ENCODE measurements around the gene SPATS1. TPM values are rescaled to one million over a fixed set of nuclear protein-coding genes. Genes with fewer than 3 reads are reported as not detected.
A peak's percentile ranks its signal among the peaks of the same experiment; 100 is the strongest.

Gene SPATS1
- total and polyA plus RNA-seq, 3 experiments from 2014 or later = not detected

GRCh38 chr6:44300292-44300823, 42.1 kb upstream of the SPATS1 start:
- CTCF ChIA-PET = interaction anchor here (1.2 to 1.8 kb wide), 2 partner anchors 13 kb away, joined by 4 to 12 read pairs; partner anchors contain the start of gene AARS2
- POLR2A ChIA-PET = no interaction called here
- Histone ChIP-seq H3K4me1 (ENCODE audit: insufficient read depth, low read length) (peaks cover 7% of the 10 kb centered on the region), H3K4me3 (ENCODE audit: low read length) (no peak overlapping the region), H3K27me3 (ENCODE audit: insufficient read depth, low read length, poor library complexity, severe bottlenecking) (peaks cover 18% of the 10 kb centered on the region), H3K36me3 (ENCODE audit: insufficient read depth, low read length) (peaks cover 44% of the 10 kb centered on the region), H3K9me3 (ENCODE audit: low read length) (no peaks in the 10 kb centered on the region), H3K27ac (ENCODE audit: low read depth, low read length) (no peak overlapping the region)
- DNase-seq = no peak
- Mint-ChIP-seq H3K4me3 (no peak overlapping the region), H3K27ac (peak overlapping the region in 1 of 8 donors; percentile 40), H3K36me3 (peaks cover 0 to 52% (median 5%) of the 10 kb centered on the region in 3 donors), H3K4me1 (peaks cover 0 to 19% (median 8%) of the 10 kb centered on the region in 3 donors), H3K27me3 (peaks cover 14 to 17% of the 10 kb centered on the region in 2 donors), H3K9me3 (no peaks in the 10 kb centered on the region)

GRCh38 chr6:44301106-44301505, 41.3 kb upstream of the SPATS1 start:
- Mint-ChIP-seq H3K4me1 (peaks cover 0 to 19% (median 8%) of the 10 kb centered on the region in 3 donors), H3K9me3 (no peaks in the 10 kb centered on the region), H3K4me3 (no peak overlapping the region), H3K27ac (peak overlapping the region in 1 of 8 donors; percentile 40), H3K36me3 (peaks cover 0 to 59% (median 8%) of the 10 kb centered on the region in 3 donors), H3K27me3 (peaks cover 10% of the 10 kb centered on the region in 2 donors)
- no peak for DNase-seq
- ChIA-PET CTCF (interaction anchor here (1.8 to 2.2 kb wide), 2 partner anchors 12 to 33 kb away, joined by 7 to 12 read pairs; partner anchors contain the start of gene AARS2), POLR2A (no interaction called here)
- peaks cover 12% of the 10 kb centered on the region for H3K27me3 ChIP-seq (ENCODE audit: insufficient read depth, low read length, poor library complexity, severe bottlenecking)
- no peak overlapping the region for H3K27ac ChIP-seq (ENCODE audit: low read depth, low read length)
- peaks cover 7% of the 10 kb centered on the region for H3K4me1 ChIP-seq (ENCODE audit: insufficient read depth, low read length)
- peaks cover 46% of the 10 kb centered on the region for H3K36me3 ChIP-seq (ENCODE audit: insufficient read depth, low read length)
- no peaks in the 10 kb centered on the region for H3K9me3 ChIP-seq (ENCODE audit: low read length)
- H3K4me3 ChIP-seq (ENCODE audit: low read length) = no peak overlapping the region

GRCh38 chr6:44301782-44302564, 40.5 kb upstream of the SPATS1 start:
- H3K27ac Mint-ChIP-seq = no peak overlapping the region
- no peak overlapping the region for H3K4me3 ChIP-seq (ENCODE audit: low read length)
- peaks cover 1 to 2% of the 10 kb centered on the region in 2 donors for H3K27me3 Mint-ChIP-seq
- H3K27me3 ChIP-seq (ENCODE audit: insufficient read depth, low read length, poor library complexity, severe bottlenecking) = peaks cover 4% of the 10 kb centered on the region
- H3K9me3 Mint-ChIP-seq = no peaks in the 10 kb centered on the region
- peaks cover 0 to 13% (median 8%) of the 10 kb centered on the region in 3 donors for H3K4me1 Mint-ChIP-seq
- CTCF ChIA-PET = interaction anchor here (0.6 to 2.2 kb wide), 3 partner anchors 11 to 57 kb away, joined by 3 to 12 read pairs (median 7); partner anchors contain the start of gene AARS2
- POLR2A ChIA-PET = no interaction called here
- H3K9me3 ChIP-seq (ENCODE audit: low read length) = no peaks in the 10 kb centered on the region
- H3K4me1 ChIP-seq (ENCODE audit: insufficient read depth, low read length) = peaks cover 3% of the 10 kb centered on the region
- DNase-seq = no peak
- peaks cover 46% of the 10 kb centered on the region for H3K36me3 ChIP-seq (ENCODE audit: insufficient read depth, low read length)
- H3K36me3 Mint-ChIP-seq = peaks cover 0 to 66% (median 8%) of the 10 kb centered on the region in 3 donors
- H3K4me3 Mint-ChIP-seq = no peak overlapping the region
- H3K27ac ChIP-seq (ENCODE audit: low read depth, low read length) = no peak overlapping the region

GRCh38 chr6:44302856-44303255, 39.6 kb upstream of the SPATS1 start:
- H3K9me3 Mint-ChIP-seq = no peaks in the 10 kb centered on the region
- Histone ChIP-seq H3K9me3 (ENCODE audit: low read length) (no peaks in the 10 kb centered on the region), H3K27me3 (ENCODE audit: insufficient read depth, low read length, poor library complexity, severe bottlenecking) (no peaks in the 10 kb centered on the region), H3K36me3 (ENCODE audit: insufficient read depth, low read length) (peaks cover 46% of the 10 kb centered on the region), H3K4me1 (ENCODE audit: insufficient read depth, low read length) (no peaks in the 10 kb centered on the region), H3K27ac (ENCODE audit: low read depth, low read length) (no peak overlapping the region), H3K4me3 (ENCODE audit: low read length) (no peak overlapping the region)
- no peaks in the 10 kb centered on the region for H3K27me3 Mint-ChIP-seq
- no peak overlapping the region for H3K4me3 Mint-ChIP-seq
- peaks cover 0 to 7% (median 6%) of the 10 kb centered on the region in 3 donors for H3K4me1 Mint-ChIP-seq
- no peak overlapping the region for H3K27ac Mint-ChIP-seq
- ChIA-PET POLR2A (no interaction called here), CTCF (interaction anchor here (1.1 to 2.2 kb wide), 2 partner anchors 10 to 35 kb away, joined by 5 to 7 read pairs; partner anchors contain the start of gene AARS2)
- H3K36me3 Mint-ChIP-seq = peaks cover 0 to 74% (median 8%) of the 10 kb centered on the region in 3 donors
- no peak for DNase-seq

- Mint-ChIP-seq H3K9me3 (no peaks in the 10 kb centered on the region), H3K27ac (no peak overlapping the region), H3K4me3 (no peak overlapping the region), H3K36me3 (peaks cover 0 to 84% (median 11%) of the 10 kb centered on the region in 3 donors), H3K4me1 (peaks cover 0 to 3% (median 3%) of the 10 kb centered on the region in 3 donors), H3K27me3 (no peaks in the 10 kb centered on the region)
- ChIA-PET CTCF (interaction anchor here (1.1 to 4.5 kb wide), 3 partner anchors 9 to 36 kb away, joined by 3 to 36 read pairs (median 5); partner anchors contain the start of gene AARS2), POLR2A (interaction anchor here (0.6 kb wide), 1 partner anchor 10 kb away, joined by 8 read pairs; no protein-coding TSS in a partner anchor)
- Histone ChIP-seq H3K4me3 (ENCODE audit: low read length) (no peak overlapping the region), H3K27ac (ENCODE audit: low read depth, low read length) (no peak overlapping the region), H3K36me3 (ENCODE audit: insufficient read depth, low read length) (peaks cover 46% of the 10 kb centered on the region), H3K27me3 (ENCODE audit: insufficient read depth, low read length, poor library complexity, severe bottlenecking) (no peaks in the 10 kb centered on the region), H3K9me3 (ENCODE audit: low read length) (no peaks in the 10 kb centered on the region), H3K4me1 (ENCODE audit: insufficient read depth, low read length) (no peaks in the 10 kb centered on the region)
- no peak for DNase-seq
These were observed 38.6 kb upstream of the SPATS1 start for GRCh38 chr6:44303842-44304241.

- no peak overlapping the region for H3K27ac Mint-ChIP-seq
- peaks cover 53% of the 10 kb centered on the region for H3K36me3 ChIP-seq (ENCODE audit: insufficient read depth, low read length)
- ChIA-PET POLR2A (interaction anchor here (0.6 kb wide), 1 partner anchor 11 kb away, joined by 8 read pairs; no protein-coding TSS in a partner anchor), CTCF (interaction anchor here (0.8 to 4.5 kb wide), 12 partner anchors 9 to 206 kb away, joined by 3 to 36 read pairs (median 4); no protein-coding TSS in a partner anchor)
- H3K36me3 Mint-ChIP-seq = peaks cover 0 to 91% (median 11%) of the 10 kb centered on the region in 3 donors
- H3K4me3 ChIP-seq (ENCODE audit: low read length) = no peak overlapping the region
- no peaks in the 10 kb centered on the region for H3K9me3 Mint-ChIP-seq
- H3K4me1 ChIP-seq (ENCODE audit: insufficient read depth, low read length) = no peaks in the 10 kb centered on the region
- peak; percentile 18 to 67 (median 36) for DNase-seq
- H3K9me3 ChIP-seq (ENCODE audit: low read length) = no peaks in the 10 kb centered on the region
- no peaks in the 10 kb centered on the region for H3K27me3 ChIP-seq (ENCODE audit: insufficient read depth, low read length, poor library complexity, severe bottlenecking)
- no peak overlapping the region for H3K4me3 Mint-ChIP-seq
- H3K27me3 Mint-ChIP-seq = no peaks in the 10 kb centered on the region
- no peak overlapping the region for H3K27ac ChIP-seq (ENCODE audit: low read depth, low read length)
- H3K4me1 Mint-ChIP-seq = no peaks in the 10 kb centered on the region
These were observed 37.9 kb upstream of the SPATS1 start for GRCh38 chr6:44304282-44305199.

GRCh38 chr6:44305200-44305725, 37.2 kb upstream of the SPATS1 start:
- H3K4me3 Mint-ChIP-seq = no peak overlapping the region
- Histone ChIP-seq H3K9me3 (ENCODE audit: low read length) (no peaks in the 10 kb centered on the region), H3K27me3 (ENCODE audit: insufficient read depth, low read length, poor library complexity, severe bottlenecking) (no peaks in the 10 kb centered on the region), H3K4me1 (ENCODE audit: insufficient read depth, low read length) (no peaks in the 10 kb centered on the region), H3K27ac (ENCODE audit: low read depth, low read length) (no peak overlapping the region), H3K4me3 (ENCODE audit: low read length) (no peak overlapping the region), H3K36me3 (ENCODE audit: insufficient read depth, low read length) (peaks cover 60% of the 10 kb centered on the region)
- peak overlapping the region in 1 of 8 donors; percentile 92 for H3K27ac Mint-ChIP-seq
- ChIA-PET CTCF (interaction anchor here (0.8 to 4.5 kb wide), 11 partner anchors 10 to 207 kb away, joined by 3 to 36 read pairs (median 4); no protein-coding TSS in a partner anchor), POLR2A (no interaction called here)
- H3K9me3 Mint-ChIP-seq = no peaks in the 10 kb centered on the region
- H3K27me3 Mint-ChIP-seq = no peaks in the 10 kb centered on the region
- no peak for DNase-seq
- peaks cover 0 to 3% (median 0%) of the 10 kb centered on the region in 3 donors for H3K4me1 Mint-ChIP-seq
- peaks cover 3 to 95% (median 14%) of the 10 kb centered on the region in 3 donors for H3K36me3 Mint-ChIP-seq
